Common myeloid progenitor, CD34-positive (primary cell): ENCODE results near the gene HLA-DOB.
A peak's percentile ranks its signal among the peaks of the same experiment; 100 is the strongest.
"Not testable (repeated sequence)": the region's sequence is repeated elsewhere in the genome, so short reads cannot be mapped to it uniquely, and the experiment has no call there.

Experiments used
- CTCF ChIA-PET: fragments of 350-600 bp; sonication (Branson Sonifier 250); formaldehyde crosslinking; loops from one replicate; lab custom pipeline; 2021; ENCODE audit warnings: antibody characterized with exemption; lab: Charles Lee
- POLR2A ChIA-PET: fragments of 350-600 bp; sonication (Branson Sonifier 250); formaldehyde crosslinking; loops from one replicate; lab custom pipeline; 2021; ENCODE audit warnings: antibody characterized with exemption; lab: Charles Lee
- DNase-seq, 3 donors: peaks; one replicate each; pipeline versions ENCODE4 v3.0.0 to v3.0.0-alpha.2; 2013
- H3K27ac ChIP-seq, 2 experiments: 1 replicate in 1 of 2; 2 replicates in 1 of 2; pipeline ENCODE4 v1.7.0; 2013; ENCODE audit warnings: inconsistent platforms in 2 of 2, low read length in 2 of 2, mild to moderate bottlenecking in 2 of 2, low read depth in 1 of 2, moderate library complexity in 1 of 2; ENCODE audit not compliant: severe bottlenecking in 2 of 2, insufficient read depth in 1 of 2, poor library complexity in 1 of 2
- H3K27me3 ChIP-seq, 5 experiments: replicated peaks in 2 of 5; 1 replicate in 3 of 5; 2 replicates in 2 of 5; pipeline versions ENCODE4 v1.6.1 to v1.7.0; 2013; ENCODE audit warnings: low read length in 4 of 5, mild to moderate bottlenecking in 2 of 5, moderate library complexity in 2 of 5, inconsistent platforms in 1 of 5; ENCODE audit not compliant: insufficient read depth in 5 of 5, control insufficient read depth in 4 of 5
- H3K36me3 ChIP-seq, 4 experiments: 1 replicate in 2 of 4; 2 replicates in 2 of 4; pipeline versions ENCODE4 v1.6.1 to v1.7.0; 2013; ENCODE audit warnings: low read length in 3 of 4, control low read depth in 1 of 4, mild to moderate bottlenecking in 1 of 4; ENCODE audit not compliant: control insufficient read depth in 4 of 4, insufficient read depth in 4 of 4
- H3K4me1 ChIP-seq, 4 experiments: 1 replicate in 3 of 4; 2 replicates in 1 of 4; pipeline versions ENCODE4 v1.6.1 to v1.7.1; 2013; ENCODE audit warnings: low read length in 3 of 4, mild to moderate bottlenecking in 3 of 4, control low read depth in 1 of 4, inconsistent platforms in 1 of 4, moderate library complexity in 1 of 4; ENCODE audit not compliant: control insufficient read depth in 4 of 4, insufficient read depth in 4 of 4; ENCODE audit errors: control extremely low read depth in 1 of 4
- H3K4me3 ChIP-seq, 7 experiments: 1 replicate in 4 of 7; 2 replicates in 3 of 7; pipeline versions ENCODE4 v1.5.1 to v1.7.0; 2013; ENCODE audit warnings: mild to moderate bottlenecking in 7 of 7, low read length in 6 of 7, moderate library complexity in 6 of 7, inconsistent platforms in 2 of 7, low read depth in 2 of 7, control low read depth in 1 of 7; ENCODE audit not compliant: insufficient read depth in 4 of 7, control insufficient read depth in 1 of 7; ENCODE audit errors: extremely low read depth in 1 of 7
- H3K9me3 ChIP-seq, 5 experiments: 1 replicate in 4 of 5; 2 replicates in 1 of 5; pipeline versions ENCODE4 v1.6.1 to v1.7.1; 2013; ENCODE audit warnings: low read length in 4 of 5, mild to moderate bottlenecking in 2 of 5, inconsistent platforms in 1 of 5, low read depth in 1 of 5, moderate library complexity in 1 of 5; ENCODE audit not compliant: control insufficient read depth in 4 of 5, insufficient read depth in 2 of 5; ENCODE audit errors: control extremely low read depth in 1 of 5
- WGBS: methylation state at CpG from one replicate; pipeline ENCODE4 v1.1.5; 2013; ENCODE audit not compliant: insufficient coverage; 5-methylcytosine and 5-hydroxymethylcytosine counted together

Gene HLA-DOB

GRCh38 chr6:32818867-32819266 lies 2.1 kb upstream of the HLA-DOB start:
- 71% methylated on average over 1 of the region's 2 CpGs for WGBS
- H3K4me3 ChIP-seq: no peak overlapping the region
- ChIA-PET CTCF (interaction anchor here (1.7 kb wide), 1 partner anchor 19 kb away, joined by 3 read pairs; no protein-coding TSS in a partner anchor), POLR2A (no interaction called here)
- H3K27me3 ChIP-seq: no peaks in the 10 kb centered on the region
- H3K27ac ChIP-seq: no peak overlapping the region
- no peaks in the 10 kb centered on the region for H3K36me3 ChIP-seq
- H3K9me3 ChIP-seq: no peaks in the 10 kb centered on the region
- no peak for DNase-seq
- peaks cover 6 to 50% (median 15%) of the 10 kb centered on the region in 4 experiments for H3K4me1 ChIP-seq

GRCh38 chr6:32815996-32816395 lies 806 bp downstream of the HLA-DOB start:
- Histone ChIP-seq H3K4me1 (peaks cover 2 to 40% (median 8%) of the 10 kb centered on the region in 4 experiments), H3K27ac (no peak overlapping the region), H3K27me3 (no peaks in the 10 kb centered on the region), H3K36me3 (no peaks in the 10 kb centered on the region), H3K9me3 (no peaks in the 10 kb centered on the region), H3K4me3 (no peak overlapping the region)
- WGBS: no CpG with 5 or more reads among the region's 2 CpGs
- CTCF ChIA-PET: no interaction called here
- peak in 2 of 3 donors; percentile 66 for DNase-seq
- POLR2A ChIA-PET: no interaction called here

GRCh38 chr6:32815115-32815514 lies 1.7 kb downstream of the HLA-DOB start:
- DNase-seq: no peak
- Histone ChIP-seq H3K27ac (no peak overlapping the region), H3K36me3 (no peaks in the 10 kb centered on the region), H3K27me3 (no peaks in the 10 kb centered on the region), H3K9me3 (no peaks in the 10 kb centered on the region), H3K4me3 (no peak overlapping the region), H3K4me1 (peaks cover 0 to 31% (median 6%) of the 10 kb centered on the region in 4 experiments)
- ChIA-PET POLR2A (no interaction called here), CTCF (interaction anchor here (1.0 kb wide), 1 partner anchor 169 kb away, joined by 3 read pairs; no protein-coding TSS in a partner anchor)
- WGBS: 94% methylated on average over 3 of the region's 5 CpGs

GRCh38 chr6:32814145-32814544 lies 2.7 kb downstream of the HLA-DOB start:
- no peaks in the 10 kb centered on the region for H3K36me3 ChIP-seq
- H3K4me3 ChIP-seq: no peak overlapping the region
- no peak overlapping the region for H3K27ac ChIP-seq
- peaks cover 0 to 21% (median 5%) of the 10 kb centered on the region in 4 experiments for H3K4me1 ChIP-seq
- no peaks in the 10 kb centered on the region for H3K27me3 ChIP-seq
- ChIA-PET CTCF (interaction anchor here (1.0 to 1.5 kb wide), 2 partner anchors 119 to 170 kb away, joined by 3 read pairs; no protein-coding TSS in a partner anchor), POLR2A (no interaction called here)
- DNase-seq: no peak
- H3K9me3 ChIP-seq: no peaks in the 10 kb centered on the region
- 83% methylated on average over 1 of the region's 2 CpGs for WGBS

- no peak overlapping the region for H3K27ac ChIP-seq
- H3K27me3 ChIP-seq: no peaks in the 10 kb centered on the region
- H3K36me3 ChIP-seq: no peaks in the 10 kb centered on the region
- no peak for DNase-seq
- ChIA-PET POLR2A (no interaction called here), CTCF (interaction anchor here (0.7 to 2.0 kb wide), 4 partner anchors 9 to 395 kb away, joined by 3 to 7 read pairs (median 4); no protein-coding TSS in a partner anchor)
- no peak overlapping the region for H3K4me3 ChIP-seq
- no peaks in the 10 kb centered on the region for H3K9me3 ChIP-seq
- peaks cover 0 to 8% (median 4%) of the 10 kb centered on the region in 4 experiments for H3K4me1 ChIP-seq
- WGBS: no CpG with 5 or more reads among the region's 1 CpG
Observed at GRCh38 chr6:32809171-32809570, 7.6 kb downstream of the HLA-DOB start.

GRCh38 chr6:32807020-32807580 lies 9.7 kb downstream of the HLA-DOB start:
- CTCF ChIA-PET: interaction anchor here (1.1 to 1.4 kb wide), 2 partner anchors 13 to 20 kb away, joined by 3 to 5 read pairs; no protein-coding TSS in a partner anchor
- Histone ChIP-seq H3K27ac (no peak overlapping the region), H3K27me3 (no peaks in the 10 kb centered on the region), H3K4me3 (no peak overlapping the region), H3K4me1 (peaks cover 0 to 8% (median 6%) of the 10 kb centered on the region in 4 experiments), H3K9me3 (no peaks in the 10 kb centered on the region), H3K36me3 (no peaks in the 10 kb centered on the region)
- POLR2A ChIA-PET: interaction anchor here (0.6 kb wide), 1 partner anchor 47 kb away, joined by 3 read pairs; the partner anchor contains the start of gene PSMB9
- 94% methylated on average over 5 of the region's 5 CpGs for WGBS
- peak in 2 of 3 donors; percentile 24 to 45 for DNase-seq

GRCh38 chr6:32805404-32805803 lies 11.4 kb downstream of the HLA-DOB start:
- H3K4me3 ChIP-seq, H3K9me3 ChIP-seq, H3K27ac ChIP-seq, DNase-seq, H3K4me1 ChIP-seq, H3K27me3 ChIP-seq, H3K36me3 ChIP-seq, POLR2A ChIA-PET: not testable (repeated sequence)
- CTCF ChIA-PET: interaction anchor here (1.0 to 1.7 kb wide), 2 partner anchors 12 to 33 kb away, joined by 3 read pairs; partner anchors contain the start of gene TAP2
